ENCODE measurements around the gene L3HYPDH.
A peak's percentile ranks its signal among the peaks of the same experiment; 100 is the strongest.

The L3HYPDH gene

DNA sequence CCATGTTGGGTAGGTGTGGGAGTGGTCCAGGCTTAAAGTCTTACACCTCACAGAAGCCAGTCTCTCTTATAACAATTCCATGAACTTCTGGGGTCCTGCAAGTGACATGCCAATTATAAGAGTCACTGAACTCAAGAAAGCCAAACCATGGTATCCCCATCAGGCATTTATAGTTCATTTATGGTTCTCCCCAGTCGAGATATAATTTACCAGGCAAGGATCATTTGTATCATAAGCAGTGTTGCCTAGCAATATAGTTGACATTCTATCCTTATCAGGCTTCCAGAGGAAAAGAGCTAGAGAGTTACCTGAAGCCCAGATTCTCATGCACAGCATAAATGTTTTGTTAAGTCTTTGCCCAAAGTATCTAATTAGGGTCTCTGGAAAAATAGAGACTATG lies 8.2 kb upstream of the L3HYPDH start:
- DNase-seq (ENCODE audit: low read depth in 1 of 2, low spot score in 1 of 2), result no peak
- in situ Hi-C loops (cut with HindIII; ENCODE audit: low pct_unique_long_range_greater_than_20kb, low sequenced_read_pairs), result no loop called here
- no peak for TF ChIP-seq JUND (IDR thresholded peaks at IDR 0.05; ENCODE audit: low read depth)

- DNase-seq (ENCODE audit: low read depth in 1 of 2, low spot score in 1 of 2), result no peak
- in situ Hi-C loops (cut with HindIII; ENCODE audit: low pct_unique_long_range_greater_than_20kb, low sequenced_read_pairs), result no loop called here
- TF ChIP-seq JUND (IDR thresholded peaks at IDR 0.05; ENCODE audit: low read depth), result no peak
These were observed 6.5 kb upstream of the L3HYPDH start for GRCh38 chr14:59490756-59491155.

DNA sequence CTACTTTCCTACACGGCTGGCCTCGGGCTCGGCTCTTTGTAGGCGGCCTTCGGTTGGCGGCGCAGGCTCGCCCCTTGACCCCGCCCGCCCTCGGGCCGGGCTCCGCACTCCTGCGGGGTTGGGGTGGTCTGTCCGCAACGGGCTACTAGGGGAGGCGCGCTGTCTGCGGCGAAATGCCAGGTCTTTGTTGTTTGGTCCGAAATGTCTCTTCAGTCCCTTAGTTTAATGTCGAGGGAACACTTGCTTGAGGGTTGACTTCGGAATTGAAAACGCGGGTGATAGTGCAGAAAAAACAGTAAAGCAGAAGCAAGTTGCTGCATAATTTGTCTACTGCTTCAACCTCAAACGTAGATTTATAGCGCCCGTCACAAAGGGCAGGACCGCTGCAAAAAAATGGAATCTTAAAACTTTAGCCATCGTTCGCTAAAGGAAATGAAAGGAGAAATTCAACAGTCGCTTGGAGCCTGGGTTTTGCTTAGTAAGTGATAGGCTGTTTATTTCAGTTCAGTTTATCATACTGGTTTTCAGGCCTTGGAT lies 499 bp upstream of the L3HYPDH start:
- in situ Hi-C loops (cut with HindIII; ENCODE audit: low pct_unique_long_range_greater_than_20kb, low sequenced_read_pairs), result no loop called here
- no peak for TF ChIP-seq JUND (IDR thresholded peaks at IDR 0.05; ENCODE audit: low read depth)
- no peak for DNase-seq (ENCODE audit: low read depth in 1 of 2, low spot score in 1 of 2)

GRCh38 chr14:59483363-59483762 lies 845 bp downstream of the L3HYPDH start:
- TF ChIP-seq JUND (IDR thresholded peaks at IDR 0.05; ENCODE audit: low read depth), result no peak
- DNase-seq (ENCODE audit: low read depth in 1 of 2, low spot score in 1 of 2), result no peak
- in situ Hi-C loops (cut with HindIII; ENCODE audit: low pct_unique_long_range_greater_than_20kb, low sequenced_read_pairs), result no loop called here

- DNase-seq (ENCODE audit: low read depth in 1 of 2, low spot score in 1 of 2), result peak in 1 of 2 experiments; percentile 14
- no peak for TF ChIP-seq JUND (IDR thresholded peaks at IDR 0.05; ENCODE audit: low read depth)
- in situ Hi-C loops (cut with HindIII; ENCODE audit: low pct_unique_long_range_greater_than_20kb, low sequenced_read_pairs), result no loop called here
These were observed 1.5 kb downstream of the L3HYPDH start for GRCh38 chr14:59482541-59483331.

DNA sequence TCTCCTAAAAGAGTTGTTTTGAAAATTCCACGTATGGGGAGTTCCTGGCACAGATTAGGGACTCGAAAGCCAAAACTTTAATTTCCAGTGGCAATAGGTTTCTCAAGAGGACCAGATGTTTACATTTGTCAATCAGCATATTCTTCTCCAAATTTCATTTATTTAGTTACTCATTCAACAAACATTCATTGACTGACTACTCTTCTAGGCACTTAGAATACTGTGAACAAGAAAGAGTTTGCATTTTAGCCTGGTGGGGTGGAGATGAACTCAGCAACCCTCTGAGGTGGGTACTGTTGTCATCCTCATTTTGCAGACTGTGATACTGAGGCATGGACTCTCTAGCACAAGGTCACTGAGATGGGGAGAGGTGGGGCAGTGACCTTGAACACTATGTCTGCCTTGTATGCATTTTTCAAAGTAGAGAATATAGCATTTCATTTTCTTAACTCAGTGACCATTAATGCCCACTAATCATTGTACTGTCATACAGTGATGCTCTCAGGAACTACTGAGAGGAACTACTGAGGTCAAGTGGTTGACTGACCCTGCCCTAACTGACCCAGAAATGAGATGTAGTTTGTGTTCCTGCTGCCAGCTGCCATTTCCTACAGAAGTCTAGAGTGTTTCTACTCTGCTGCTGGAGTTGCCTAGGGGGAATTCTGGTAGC lies 2.2 kb downstream of the L3HYPDH start:
- TF ChIP-seq JUND (IDR thresholded peaks at IDR 0.05; ENCODE audit: low read depth), result no peak
- DNase-seq (ENCODE audit: low read depth in 1 of 2, low spot score in 1 of 2), result no peak
- in situ Hi-C loops (cut with HindIII; ENCODE audit: low pct_unique_long_range_greater_than_20kb, low sequenced_read_pairs), result no loop called here

DNA sequence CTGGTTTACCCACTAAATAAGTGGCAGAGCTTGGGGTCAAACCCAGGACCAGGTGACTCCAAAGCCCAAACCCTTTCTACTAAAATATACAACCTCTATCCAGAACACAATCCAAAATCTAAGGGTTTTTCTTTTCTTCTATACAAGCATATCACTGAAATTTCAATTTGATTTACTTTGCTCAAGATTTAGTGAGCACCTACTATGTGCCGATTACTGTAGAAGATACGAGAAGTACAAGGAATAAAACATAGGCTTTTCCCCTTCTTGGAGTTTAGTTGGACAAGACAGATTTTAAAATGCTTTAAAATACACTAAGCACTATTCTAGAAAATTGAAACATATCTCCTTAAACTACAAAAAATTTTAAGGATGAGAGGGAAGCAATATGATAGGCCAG lies 2.8 kb downstream of the L3HYPDH start:
- DNase-seq (ENCODE audit: low read depth in 1 of 2, low spot score in 1 of 2), result no peak
- in situ Hi-C loops (cut with HindIII; ENCODE audit: low pct_unique_long_range_greater_than_20kb, low sequenced_read_pairs), result no loop called here
- TF ChIP-seq JUND (IDR thresholded peaks at IDR 0.05; ENCODE audit: low read depth), result no peak

- in situ Hi-C loops (cut with HindIII; ENCODE audit: low pct_unique_long_range_greater_than_20kb, low sequenced_read_pairs), result no loop called here
- no peak for TF ChIP-seq JUND (IDR thresholded peaks at IDR 0.05; ENCODE audit: low read depth)
- no peak for DNase-seq (ENCODE audit: low read depth in 1 of 2, low spot score in 1 of 2)
These were observed 4.0 kb downstream of the L3HYPDH start for GRCh38 chr14:59480166-59480565.

DNA sequence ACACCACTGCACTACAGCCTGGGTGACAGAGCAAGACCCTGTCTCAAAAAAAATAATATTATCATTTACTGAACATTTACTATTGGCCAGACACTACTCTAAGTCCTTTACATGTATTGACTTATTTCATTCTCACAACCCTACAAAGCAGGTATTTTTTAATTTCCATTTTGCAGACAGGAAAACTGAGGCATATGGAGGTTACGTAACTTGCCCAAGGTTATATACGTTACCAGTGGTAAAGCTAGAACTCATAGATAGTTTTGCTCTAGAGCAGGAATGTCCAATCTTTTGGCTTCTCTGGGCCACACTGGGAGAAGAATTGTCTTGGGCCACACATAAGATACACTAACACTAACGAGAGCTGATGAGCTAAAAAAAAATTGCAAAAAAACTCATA lies 5.7 kb downstream of the L3HYPDH start:
- no peak for TF ChIP-seq JUND (IDR thresholded peaks at IDR 0.05; ENCODE audit: low read depth)
- in situ Hi-C loops (cut with HindIII; ENCODE audit: low pct_unique_long_range_greater_than_20kb, low sequenced_read_pairs), result no loop called here
- no peak for DNase-seq (ENCODE audit: low read depth in 1 of 2, low spot score in 1 of 2)

DNA sequence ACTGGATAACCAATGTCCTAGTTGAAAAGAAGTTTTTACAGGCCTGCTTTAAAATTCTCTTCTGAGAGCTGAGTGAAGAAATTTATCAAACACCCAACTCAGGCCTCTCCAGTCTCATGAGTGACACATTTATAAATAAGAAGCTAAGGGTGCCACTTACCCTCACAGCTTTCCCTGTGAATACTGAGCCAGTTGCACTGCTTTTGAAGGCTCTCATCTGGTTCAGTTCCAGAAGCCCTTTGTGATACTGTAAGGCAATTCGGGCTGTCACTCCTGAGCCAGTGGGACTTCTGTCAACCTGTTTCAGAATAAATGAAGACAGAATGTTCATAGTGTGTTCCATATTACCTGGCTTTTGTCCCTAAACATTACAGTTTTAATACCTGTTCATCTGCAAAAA lies 8.5 kb downstream of the L3HYPDH start:
- in situ Hi-C loops (cut with HindIII; ENCODE audit: low pct_unique_long_range_greater_than_20kb, low sequenced_read_pairs), result no loop called here
- TF ChIP-seq JUND (IDR thresholded peaks at IDR 0.05; ENCODE audit: low read depth), result no peak

GRCh38 chr14:59474172-59474571 lies 10.0 kb downstream of the L3HYPDH start:
- in situ Hi-C loops (cut with HindIII; ENCODE audit: low pct_unique_long_range_greater_than_20kb, low sequenced_read_pairs), result no loop called here
- no peak for TF ChIP-seq JUND (IDR thresholded peaks at IDR 0.05; ENCODE audit: low read depth)
- no peak for DNase-seq (ENCODE audit: low read depth in 1 of 2, low spot score in 1 of 2)

More for the DNA sequence above, 8.5 kb downstream of the L3HYPDH start:
- no peak for DNase-seq (ENCODE audit: low read depth in 1 of 2, low spot score in 1 of 2)

DNA sequence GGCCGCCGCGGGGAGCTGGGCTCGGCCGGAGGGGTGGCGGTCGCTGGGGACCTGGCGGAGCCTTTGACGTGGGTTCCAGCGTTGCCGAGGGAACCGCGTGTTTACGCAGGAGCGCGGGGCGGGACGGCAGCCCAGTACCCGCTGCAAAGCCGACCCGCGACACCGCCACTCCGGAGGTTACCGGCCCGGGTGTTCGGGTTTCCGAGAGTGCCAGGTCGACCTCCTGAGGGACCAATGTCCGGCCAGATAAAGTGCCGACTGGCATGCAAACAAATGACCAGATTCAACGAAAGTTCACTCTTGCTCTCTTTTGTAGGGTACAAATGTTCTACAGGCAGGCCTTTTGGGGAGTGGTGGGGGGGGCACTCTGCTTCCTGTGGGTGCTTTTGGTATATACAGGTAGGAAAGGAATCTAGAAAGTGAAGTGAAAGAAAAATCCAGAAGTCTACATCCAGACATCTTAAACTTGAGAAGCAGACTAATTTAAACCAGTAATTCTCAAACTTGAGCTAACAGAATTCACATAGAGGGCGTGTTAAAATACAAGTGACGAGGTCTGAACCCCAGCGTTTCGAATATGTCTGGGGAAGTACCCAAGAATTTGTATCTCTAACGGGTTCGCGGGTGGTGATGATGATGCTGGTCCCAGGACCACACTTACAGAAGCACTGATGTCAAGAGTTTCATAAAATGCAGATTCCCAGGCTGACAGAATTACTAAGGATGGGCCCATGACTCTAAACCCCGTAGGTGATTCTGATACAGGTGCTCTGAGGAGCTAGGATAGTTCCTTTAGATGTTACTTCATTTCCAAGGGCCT lies 18.7 kb downstream of the L3HYPDH start, which contains the start of gene GPR135:
TSS of gene GPR135 (minus strand) at position 65 of the 820 bp plus-strand sequence. CDS start 154 bp downstream, outside the sequence.
- no peak for TF ChIP-seq JUND (IDR thresholded peaks at IDR 0.05; ENCODE audit: low read depth)
- in situ Hi-C loops (cut with HindIII; ENCODE audit: low pct_unique_long_range_greater_than_20kb, low sequenced_read_pairs), result no loop called here
- no peak for DNase-seq (ENCODE audit: low read depth in 1 of 2, low spot score in 1 of 2)

All from T47D (cell line).